ENCODE data around the gene DEGS2.

- TF ChIP-seq, protein P1, sequence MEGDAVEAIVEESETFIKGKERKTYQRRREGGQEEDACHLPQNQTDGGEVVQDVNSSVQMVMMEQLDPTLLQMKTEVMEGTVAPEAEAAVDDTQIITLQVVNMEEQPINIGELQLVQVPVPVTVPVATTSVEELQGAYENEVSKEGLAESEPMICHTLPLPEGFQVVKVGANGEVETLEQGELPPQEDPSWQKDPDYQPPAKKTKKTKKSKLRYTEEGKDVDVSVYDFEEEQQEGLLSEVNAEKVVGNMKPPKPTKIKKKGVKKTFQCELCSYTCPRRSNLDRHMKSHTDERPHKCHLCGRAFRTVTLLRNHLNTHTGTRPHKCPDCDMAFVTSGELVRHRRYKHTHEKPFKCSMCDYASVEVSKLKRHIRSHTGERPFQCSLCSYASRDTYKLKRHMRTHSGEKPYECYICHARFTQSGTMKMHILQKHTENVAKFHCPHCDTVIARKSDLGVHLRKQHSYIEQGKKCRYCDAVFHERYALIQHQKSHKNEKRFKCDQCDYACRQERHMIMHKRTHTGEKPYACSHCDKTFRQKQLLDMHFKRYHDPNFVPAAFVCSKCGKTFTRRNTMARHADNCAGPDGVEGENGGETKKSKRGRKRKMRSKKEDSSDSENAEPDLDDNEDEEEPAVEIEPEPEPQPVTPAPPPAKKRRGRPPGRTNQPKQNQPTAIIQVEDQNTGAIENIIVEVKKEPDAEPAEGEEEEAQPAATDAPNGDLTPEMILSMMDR (conservative IDR thresholded peaks at IDR 0.05), result no peak
- TF ChIP-seq ZFX (IDR thresholded peaks at IDR 0.05), result no peak
Observed at GRCh38 chr14:100170880-100171279, 11.4 kb upstream of the DEGS2 start.
